HFFc6 (cell line): ENCODE measurements around the gene HMGN4. TPM values are rescaled to one million over a fixed set of nuclear protein-coding genes. Genes with fewer than 3 reads are reported as not detected.

Source experiments
- DNase-seq: peaks from one replicate; pipeline ENCODE4 v3.0.0-alpha.2; 2018
- H3K27ac Mint-ChIP-seq: 2 replicates; pipeline ENCODE4 v1.8.0; 2020; ENCODE audit warnings: mild to moderate bottlenecking, mixed read lengths
- H3K27me3 Mint-ChIP-seq: 2 replicates; pipeline ENCODE4 v1.8.0; 2021; ENCODE audit warnings: mild to moderate bottlenecking, moderate library complexity, mixed read lengths; ENCODE audit not compliant: insufficient read depth
- H3K36me3 Mint-ChIP-seq: 2 replicates; pipeline ENCODE4 v1.8.0; 2021; ENCODE audit warnings: low read depth, mixed read lengths
- H3K4me1 Mint-ChIP-seq: 2 replicates; pipeline ENCODE4 v1.8.0; 2020; ENCODE audit warnings: low read depth, mixed read lengths
- H3K4me3 Mint-ChIP-seq: 2 replicates; pipeline ENCODE4 v1.8.0; 2020; ENCODE audit warnings: mild to moderate bottlenecking, moderate library complexity, mixed read lengths
- H3K9me3 Mint-ChIP-seq: 2 replicates; pipeline ENCODE4 v1.8.0; 2020; ENCODE audit warnings: mild to moderate bottlenecking, mixed read lengths
- total RNA-seq, 6 experiments: library from RNA; stranded (reverse); fragmentation: NEBNext Ultra II Directional; extraction: Animal tissue kit (Norgen Biotek cat#: 25700); gene quantifications; 2 replicates in 1 of 6; 3 replicates in 5 of 6; pipeline ENCODE4 v1.2.3, GENCODE V29; 2021
- TF ChIP-seq, protein P1 (sequence below): fragments of 200-600 bp; sonication (generic); IDR thresholded peaks from 2 replicates; pipeline ENCODE4 v1.5.0; 2021; ENCODE audit warnings: antibody characterized with exemption, mild to moderate bottlenecking

Gene HMGN4
- total RNA-seq, 6 experiments from 2014 or later: 42.6 to 55.7 (median 51.8) TPM

DNA sequence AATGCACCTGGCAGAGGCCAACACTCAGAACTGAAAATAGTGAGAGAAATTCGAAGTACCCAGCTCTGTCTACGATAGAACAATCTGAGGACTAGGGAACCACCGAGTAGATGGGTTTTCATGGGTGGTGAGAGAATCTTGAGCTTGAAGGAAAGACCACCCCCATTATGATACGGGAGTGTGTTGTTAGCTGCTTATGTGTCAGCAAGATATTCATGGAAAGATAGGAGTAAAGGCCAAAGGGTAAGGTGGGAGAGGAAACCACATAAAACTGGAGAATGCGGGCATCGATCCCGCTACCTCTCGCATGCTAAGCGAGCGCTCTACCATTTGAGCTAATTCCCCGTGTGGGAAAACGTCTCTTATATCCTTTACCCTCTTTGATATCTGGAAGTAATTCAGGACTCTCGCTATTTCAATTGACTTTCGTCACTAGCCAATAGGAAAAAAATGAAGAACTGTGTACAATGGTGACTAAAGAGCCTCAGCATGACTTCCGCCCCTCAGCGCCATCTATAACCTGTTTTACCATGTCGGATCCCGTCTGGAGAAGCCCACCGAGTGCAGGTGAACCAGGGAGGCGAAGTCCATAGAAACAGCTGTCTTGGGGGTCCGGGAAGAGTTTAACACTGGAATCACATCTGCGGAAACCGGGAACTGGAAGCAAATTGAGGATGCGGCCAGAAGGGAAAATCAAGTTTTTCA, 33.6 kb downstream of the HMGN4 start:
- Mint-ChIP-seq H3K9me3 (0 out of 2 replicates have a peak, but pooled peaks cover 3% of the 10 kb centered on the region), H3K36me3 (no peaks in the 10 kb centered on the region), H3K4me1 (peaks cover 44% of the 10 kb centered on the region), H3K27ac (peak overlapping the region; percentile 92), H3K4me3 (peak overlapping the region; percentile 94), H3K27me3 (peaks cover 14% of the 10 kb centered on the region)
- DNase-seq: peak; percentile 90
- TF ChIP-seq, protein P1, sequence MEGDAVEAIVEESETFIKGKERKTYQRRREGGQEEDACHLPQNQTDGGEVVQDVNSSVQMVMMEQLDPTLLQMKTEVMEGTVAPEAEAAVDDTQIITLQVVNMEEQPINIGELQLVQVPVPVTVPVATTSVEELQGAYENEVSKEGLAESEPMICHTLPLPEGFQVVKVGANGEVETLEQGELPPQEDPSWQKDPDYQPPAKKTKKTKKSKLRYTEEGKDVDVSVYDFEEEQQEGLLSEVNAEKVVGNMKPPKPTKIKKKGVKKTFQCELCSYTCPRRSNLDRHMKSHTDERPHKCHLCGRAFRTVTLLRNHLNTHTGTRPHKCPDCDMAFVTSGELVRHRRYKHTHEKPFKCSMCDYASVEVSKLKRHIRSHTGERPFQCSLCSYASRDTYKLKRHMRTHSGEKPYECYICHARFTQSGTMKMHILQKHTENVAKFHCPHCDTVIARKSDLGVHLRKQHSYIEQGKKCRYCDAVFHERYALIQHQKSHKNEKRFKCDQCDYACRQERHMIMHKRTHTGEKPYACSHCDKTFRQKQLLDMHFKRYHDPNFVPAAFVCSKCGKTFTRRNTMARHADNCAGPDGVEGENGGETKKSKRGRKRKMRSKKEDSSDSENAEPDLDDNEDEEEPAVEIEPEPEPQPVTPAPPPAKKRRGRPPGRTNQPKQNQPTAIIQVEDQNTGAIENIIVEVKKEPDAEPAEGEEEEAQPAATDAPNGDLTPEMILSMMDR: no peak

DNA sequence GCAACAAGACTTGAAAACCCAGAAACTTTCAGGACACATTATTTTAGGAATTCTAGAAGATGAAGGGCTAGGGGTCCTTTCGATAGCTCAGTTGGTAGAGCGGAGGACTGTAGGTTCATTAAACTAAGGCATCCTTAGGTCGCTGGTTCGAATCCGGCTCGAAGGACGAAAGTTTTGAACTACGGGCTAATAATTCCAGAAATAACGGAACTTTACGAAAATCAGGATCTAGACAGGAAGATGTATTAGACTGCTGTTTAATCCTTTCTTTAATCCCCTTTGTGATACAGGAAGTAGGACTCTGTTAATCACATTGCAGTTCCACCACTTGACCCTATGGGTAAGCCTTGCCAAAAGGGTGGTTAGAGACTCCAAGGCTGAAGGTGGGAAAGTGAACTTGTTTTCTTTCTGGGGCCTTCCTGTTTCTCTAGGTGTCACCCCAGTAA, 37.4 kb downstream of the HMGN4 start:
- Mint-ChIP-seq H3K4me3 (no peak overlapping the region), H3K27ac (no peak overlapping the region), H3K27me3 (peaks cover 13% of the 10 kb centered on the region), H3K9me3 (peaks cover 8% of the 10 kb centered on the region), H3K4me1 (peaks cover 42% of the 10 kb centered on the region), H3K36me3 (no peaks in the 10 kb centered on the region)
- DNase-seq: peak; percentile 69
- TF ChIP-seq, protein P1: 0 out of 2 replicates have a peak, but pooled peaks have one; percentile 17

DNA sequence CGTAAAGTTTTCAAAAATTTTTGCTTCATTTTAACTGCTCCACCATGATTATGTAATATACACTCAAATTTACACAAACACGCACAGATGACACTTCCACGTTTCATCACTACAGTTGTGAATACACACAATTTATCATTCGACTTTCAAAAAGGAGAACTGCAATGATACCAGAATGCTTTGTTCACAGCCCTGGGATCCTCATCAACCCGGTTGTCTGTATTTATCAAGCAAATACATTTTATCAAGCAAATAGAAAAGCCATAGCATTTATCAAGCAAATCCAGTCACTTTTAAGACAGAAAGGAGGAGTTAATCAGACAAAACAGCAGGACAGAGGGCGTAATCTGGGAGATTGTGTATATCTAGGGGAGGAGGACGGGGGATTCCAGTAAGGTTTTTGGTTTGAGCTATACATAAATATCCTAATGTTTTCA, 38.3 kb downstream of the HMGN4 start:
- Mint-ChIP-seq H3K4me1 (peaks cover 39% of the 10 kb centered on the region), H3K9me3 (peaks cover 8% of the 10 kb centered on the region), H3K4me3 (peak overlapping the region; percentile 96), H3K36me3 (no peaks in the 10 kb centered on the region), H3K27ac (peak overlapping the region; percentile 67; the same call in 1 of the 2 replicates), H3K27me3 (peaks cover 13% of the 10 kb centered on the region)
- no peak for DNase-seq
- TF ChIP-seq, protein P1: no peak

DNA sequence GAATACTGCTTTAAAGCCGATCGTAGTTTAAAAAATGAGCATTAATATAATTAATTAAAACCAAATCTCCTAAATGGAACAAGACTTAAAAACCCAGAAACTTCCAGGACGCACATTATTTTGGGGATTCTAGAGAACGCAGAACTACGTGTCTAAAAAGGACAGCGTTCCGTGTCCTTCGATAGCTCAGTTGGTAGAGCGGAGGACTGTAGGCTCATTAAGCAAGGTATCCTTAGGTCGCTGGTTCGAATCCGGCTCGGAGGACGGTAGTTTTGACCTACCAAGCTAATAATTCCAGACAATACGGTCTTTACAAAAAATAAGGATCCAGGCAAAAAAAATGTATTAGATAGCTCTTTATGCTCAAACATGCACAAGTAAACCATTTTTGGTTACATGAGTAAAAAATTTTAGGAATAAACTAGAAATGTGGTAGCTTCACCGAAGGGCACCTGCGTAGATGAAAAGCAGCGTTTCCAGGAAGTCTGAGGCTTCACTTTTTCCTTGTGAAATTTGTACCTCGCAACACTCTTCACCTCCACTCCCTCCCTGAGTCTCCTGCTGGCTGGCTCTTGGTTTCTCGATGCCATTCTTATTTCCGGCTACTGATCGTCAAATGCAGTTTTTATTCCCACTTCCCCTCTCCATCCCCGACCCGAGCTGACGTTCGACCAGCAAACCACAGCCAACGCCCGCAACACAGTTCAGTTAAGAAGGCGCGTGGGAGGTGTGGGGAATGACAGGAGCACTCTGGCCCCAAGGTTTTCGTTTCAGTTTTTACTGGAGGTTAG, 39.0 kb downstream of the HMGN4 start:
- DNase-seq: peak; percentile 86
- H3K9me3 Mint-ChIP-seq: peaks cover 8% of the 10 kb centered on the region
- peak overlapping the region; percentile 96 for H3K4me3 Mint-ChIP-seq
- peaks cover 13% of the 10 kb centered on the region for H3K27me3 Mint-ChIP-seq
- H3K36me3 Mint-ChIP-seq: no peaks in the 10 kb centered on the region
- TF ChIP-seq, protein P1: no peak
- peaks cover 37% of the 10 kb centered on the region for H3K4me1 Mint-ChIP-seq
- H3K27ac Mint-ChIP-seq: peak overlapping the region; percentile 67

DNA sequence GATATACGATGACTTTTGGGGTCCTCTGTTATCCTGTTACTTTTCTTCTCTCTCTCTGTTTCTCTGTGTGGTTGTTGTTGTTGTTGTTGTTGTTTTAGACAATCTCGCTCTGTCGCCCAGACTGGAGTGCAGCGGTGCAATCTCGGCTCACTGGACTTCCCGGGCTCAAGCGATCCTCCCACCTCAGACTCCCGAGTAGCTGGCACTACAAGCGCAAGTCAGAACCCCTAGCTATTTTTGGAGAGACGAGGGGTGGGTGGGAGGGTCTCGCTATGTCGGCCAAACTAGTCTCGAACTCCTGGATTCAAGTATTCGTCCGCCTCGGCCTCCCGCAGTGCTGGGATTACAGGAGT, 39.5 kb downstream of the HMGN4 start:
- Mint-ChIP-seq H3K27ac (peak overlapping the region; percentile 67), H3K27me3 (peaks cover 10% of the 10 kb centered on the region), H3K9me3 (peaks cover 8% of the 10 kb centered on the region), H3K4me3 (peak overlapping the region; percentile 96), H3K36me3 (no peaks in the 10 kb centered on the region), H3K4me1 (peaks cover 33% of the 10 kb centered on the region)
- TF ChIP-seq, protein P1: no peak
- no peak for DNase-seq
